NCI-H146 treated with DMSO at 0.1 percent for 48 hours (cell line): ENCODE measurements around the gene CACNB1.

Source experiments
- DNase-seq: peaks from one replicate; lab custom pipeline; 2025; ENCODE audit not compliant: unreplicated experiment; lab: John Stamatoyannopoulos, UW

The CACNB1 gene

DNA sequence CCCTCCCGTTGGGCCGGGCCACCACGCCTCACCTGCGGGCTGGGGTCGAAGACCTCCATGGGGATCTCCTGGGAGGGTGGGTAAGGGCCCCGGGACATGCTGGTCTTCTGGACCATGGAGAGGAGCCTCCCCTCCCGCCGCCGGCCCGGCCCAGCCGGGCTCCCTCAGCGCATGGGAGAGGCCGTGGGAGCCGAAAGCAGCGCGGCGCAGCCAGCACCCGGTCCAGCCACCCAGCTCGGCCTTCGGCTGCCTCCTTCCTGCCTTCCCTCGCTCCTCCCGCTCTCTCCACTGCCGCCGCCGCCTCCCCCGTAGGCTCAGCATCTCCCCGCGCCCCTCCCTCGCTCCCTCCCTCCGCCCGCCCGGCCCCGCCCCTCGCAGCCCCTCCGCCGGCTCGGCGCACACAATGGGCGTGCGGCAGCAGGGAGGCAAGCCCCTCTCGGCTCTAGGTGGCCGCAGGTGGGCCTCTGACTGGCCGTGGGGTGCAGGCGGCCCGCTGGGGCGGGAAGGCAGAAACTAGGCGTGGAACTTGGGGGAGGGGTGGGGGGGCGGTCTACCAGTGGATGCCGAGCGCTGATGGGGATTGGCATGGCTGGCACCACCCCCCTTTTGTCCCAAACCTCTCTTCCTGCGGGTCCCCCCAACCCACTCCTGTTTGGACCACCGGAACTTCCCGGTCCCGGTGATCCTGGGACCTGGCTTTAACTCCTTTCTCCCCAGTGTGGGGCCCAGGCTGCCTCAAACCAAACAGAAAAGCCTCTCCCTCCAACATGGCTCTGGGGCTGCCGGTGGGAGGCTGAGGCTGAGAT is at the start of gene CACNB1:
CACNB1 (minus strand) TSS at position 290 of the 806 bp plus-strand sequence; CDS start at position 116, 174 bp downstream.
- DNase-seq = peak; percentile 72

DNA sequence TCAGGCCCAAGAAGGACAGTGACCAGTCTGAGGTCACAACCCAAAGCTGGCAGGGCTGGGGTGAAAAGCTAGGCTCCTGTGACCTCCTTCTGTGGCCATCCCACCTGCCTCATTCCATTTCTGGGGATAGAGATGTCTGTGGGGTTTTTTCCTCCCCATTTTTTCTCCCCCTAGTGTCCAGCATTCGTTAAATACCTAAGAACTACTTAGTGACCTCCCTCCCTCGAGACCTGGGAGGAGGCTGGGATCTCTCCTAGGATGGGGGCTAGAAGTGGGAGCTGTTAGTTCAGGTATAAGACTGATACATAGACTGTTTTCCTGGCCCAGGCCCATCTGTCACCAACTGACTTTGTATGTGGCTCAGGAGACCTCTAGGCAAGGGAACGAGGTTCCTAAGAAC is 48.8 kb upstream of the CACNB1 start:
- DNase-seq = no peak

DNA sequence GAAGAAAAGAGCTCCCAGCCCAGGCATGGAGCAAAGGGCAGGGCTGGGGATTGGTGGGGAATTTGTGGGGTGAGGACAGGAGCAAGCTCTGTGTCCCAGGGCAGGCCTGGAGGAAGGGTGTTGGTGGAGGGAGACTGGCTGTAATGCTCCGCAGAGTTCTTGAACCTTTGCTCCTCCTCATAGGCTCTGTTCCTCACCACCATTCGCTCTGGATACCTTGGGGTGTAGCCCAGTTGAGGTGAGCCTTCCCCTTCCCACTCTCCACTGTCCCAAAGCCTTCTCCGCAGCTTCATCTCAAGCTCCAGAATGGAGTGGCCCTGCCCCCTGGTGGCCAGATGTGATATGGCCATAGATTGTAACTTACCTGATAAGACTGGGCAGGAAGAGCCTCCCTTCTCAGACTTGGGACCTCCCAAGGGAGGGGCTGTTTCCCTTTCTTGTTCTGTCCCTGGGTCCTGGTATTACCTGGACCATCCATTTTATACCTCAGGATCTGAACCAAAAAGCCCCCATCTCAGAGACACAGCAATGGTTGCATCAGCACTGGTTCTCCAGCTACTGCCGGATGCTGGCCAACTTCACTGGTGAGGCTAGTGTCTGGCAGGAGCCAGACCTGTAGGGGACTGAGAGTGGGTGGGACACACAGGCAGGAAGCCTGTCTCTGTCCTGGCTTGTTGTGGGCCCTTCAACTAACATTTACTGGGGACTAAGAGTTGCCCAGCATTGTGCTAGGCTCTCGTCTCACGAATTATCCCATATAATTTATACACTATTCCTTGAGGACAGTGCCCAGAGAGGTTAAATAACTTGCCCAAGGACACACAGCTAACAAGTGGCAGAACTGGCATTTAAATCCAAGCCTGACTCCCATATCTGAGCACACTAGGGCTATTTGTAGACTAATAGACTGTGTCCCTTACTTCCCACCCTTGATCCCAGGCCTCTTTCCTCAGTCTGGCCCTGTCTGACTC is 47.4 kb upstream of the CACNB1 start:
- DNase-seq = peak; percentile 59

DNA sequence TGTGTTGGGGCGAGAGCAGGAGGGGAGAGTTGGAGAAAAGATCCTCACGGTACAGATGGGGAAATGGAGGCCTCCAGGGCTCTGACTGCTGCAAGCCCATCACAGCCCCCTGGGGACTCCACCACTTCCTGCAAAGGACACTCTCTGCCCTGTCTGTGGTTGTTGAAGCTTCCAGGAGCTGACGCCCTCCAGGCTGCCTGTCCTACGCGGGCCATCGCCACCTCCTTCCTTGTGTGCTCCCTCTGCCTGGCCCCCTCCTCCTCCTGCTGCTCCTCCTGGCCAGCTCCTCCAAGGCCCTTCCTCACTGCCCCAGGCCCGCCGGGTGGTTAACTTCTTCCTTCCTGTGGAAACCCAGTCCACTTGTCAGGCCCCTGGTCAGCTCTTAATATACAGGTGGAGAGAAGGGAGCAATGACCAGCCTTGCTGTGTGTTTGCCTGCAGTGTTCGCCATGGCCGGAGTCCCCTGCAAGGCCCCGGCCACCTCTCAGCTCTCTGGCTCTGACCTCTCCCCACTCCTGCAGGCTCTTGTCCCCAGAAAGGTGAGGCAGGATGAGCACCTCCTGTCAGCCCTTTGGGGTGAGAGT is 46.6 kb upstream of the CACNB1 start:
- DNase-seq = no peak

DNA sequence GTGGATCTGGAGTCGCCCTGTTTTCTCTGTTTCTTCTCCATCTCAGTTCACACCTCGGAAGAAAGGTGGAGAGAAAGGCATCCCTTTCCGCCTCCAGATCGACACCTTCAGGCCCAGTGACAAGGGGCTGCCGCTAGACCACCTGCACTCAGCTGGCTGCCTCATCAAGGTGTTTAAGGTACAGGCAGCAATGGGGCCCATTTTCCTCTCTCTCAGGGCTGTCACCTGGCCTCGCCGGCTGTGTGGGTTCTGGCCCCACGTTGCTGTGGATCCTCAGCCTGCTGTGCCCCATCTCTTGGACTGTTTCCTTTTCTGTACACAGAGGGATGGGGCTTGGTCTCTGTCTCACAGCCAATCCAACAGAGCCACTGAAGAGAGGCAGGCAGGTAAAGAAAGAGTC is 45.7 kb upstream of the CACNB1 start:
- no peak for DNase-seq

DNA sequence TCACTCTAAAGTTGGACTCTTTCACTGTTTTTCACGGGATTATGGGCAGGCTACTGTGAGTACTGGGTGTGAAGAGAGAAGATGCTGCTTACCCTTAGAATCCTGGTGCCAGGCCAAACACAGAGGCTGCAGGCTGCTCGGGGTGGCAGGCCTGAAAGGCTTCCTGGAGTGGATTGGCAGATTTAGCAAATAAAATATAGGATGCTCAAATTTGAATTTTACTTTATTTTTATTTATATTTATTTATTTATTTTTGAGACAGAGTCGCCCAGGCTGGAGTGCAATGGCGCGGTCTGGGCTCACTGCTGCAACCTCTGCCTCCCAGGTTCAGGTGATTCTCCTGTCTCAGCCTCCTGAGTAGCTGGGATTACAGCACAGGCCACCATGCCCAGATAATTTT is 43.2 kb upstream of the CACNB1 start:
- no peak for DNase-seq

DNA sequence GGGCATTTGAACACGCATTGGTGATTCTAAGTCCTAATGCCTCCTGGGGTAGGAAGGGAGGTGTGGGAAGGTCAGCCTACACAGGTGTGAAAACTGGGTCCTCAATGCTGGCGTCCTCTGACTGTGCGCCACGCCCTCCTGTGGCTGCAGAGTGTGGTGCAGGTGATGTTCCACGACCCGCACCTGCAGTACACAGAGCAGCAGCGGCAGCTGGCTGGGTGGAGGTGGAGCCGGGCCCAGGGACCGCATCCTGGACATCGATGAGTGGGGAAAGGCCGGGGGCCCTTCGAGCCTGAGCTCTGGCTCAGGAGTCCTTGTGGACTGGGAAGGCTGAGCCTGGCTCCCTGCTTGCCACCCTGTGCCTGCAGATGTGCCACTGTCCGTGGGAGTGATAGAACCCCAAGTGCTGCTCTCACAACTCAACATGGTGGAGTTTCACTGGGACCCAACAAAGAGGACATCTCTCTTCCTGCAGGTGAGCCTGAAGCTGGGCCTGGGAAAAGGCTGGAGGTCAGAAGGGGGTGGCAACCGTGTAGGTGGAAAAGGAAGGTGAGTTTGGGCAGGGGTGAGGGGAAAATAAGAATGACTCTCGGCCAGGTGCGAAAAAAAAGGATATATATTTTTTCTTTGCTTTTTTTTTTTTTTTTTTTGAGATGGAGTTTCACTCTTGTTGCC is 42.3 kb upstream of the CACNB1 start:
- DNase-seq = peak; percentile 28

DNA sequence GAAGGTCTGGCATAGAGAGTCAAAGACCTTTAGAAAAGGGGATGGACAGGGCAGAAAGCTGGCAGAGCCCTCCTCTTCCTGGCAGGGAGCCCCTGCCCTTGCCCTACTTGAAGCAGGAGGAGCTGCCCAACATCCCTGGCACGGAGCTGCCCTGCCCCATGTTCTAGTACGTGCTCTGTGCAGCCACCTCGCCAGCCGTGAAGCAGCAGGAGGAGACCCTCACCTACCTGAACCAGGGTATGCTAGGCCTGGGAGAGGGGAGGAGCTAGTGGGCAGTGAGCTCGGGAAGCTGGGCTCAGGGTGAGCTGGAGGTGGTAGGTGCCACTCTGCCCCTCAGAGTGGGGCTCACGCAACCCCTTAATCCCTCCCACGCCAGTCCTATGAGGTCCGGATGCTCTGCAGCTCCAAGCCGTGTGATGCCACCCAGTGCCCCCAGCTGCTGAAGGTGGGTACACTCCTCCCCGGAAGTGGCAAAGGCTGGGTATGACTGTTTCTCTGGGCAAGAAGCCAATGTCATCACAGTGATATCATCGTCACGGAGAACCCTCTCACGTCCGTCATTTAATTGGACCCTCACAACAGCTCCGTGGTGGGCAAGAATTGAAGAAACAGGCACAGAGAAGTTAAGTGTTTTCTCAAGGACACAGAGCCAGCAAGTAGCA is 41.0 kb upstream of the CACNB1 start:
- no peak for DNase-seq

DNA sequence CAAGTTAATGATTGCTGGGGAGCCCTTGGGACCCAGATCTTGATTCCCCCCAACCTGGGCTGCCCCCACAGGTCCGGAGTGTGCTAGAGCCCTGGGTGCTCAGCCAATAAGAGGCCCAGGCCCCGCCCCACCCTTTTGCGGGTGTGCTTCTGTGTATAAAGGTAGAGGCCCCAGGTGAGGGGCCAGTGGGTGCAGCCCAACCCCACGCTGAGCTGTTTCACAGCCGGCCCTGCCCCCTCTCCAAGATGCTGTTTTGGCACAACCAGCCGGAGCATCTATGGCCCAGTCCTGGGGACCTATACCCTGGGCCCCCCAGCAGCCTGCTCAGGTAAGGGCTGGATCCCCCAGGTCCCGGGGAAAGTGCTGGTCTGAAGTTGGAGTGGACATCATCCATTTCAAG is 40.1 kb upstream of the CACNB1 start:
- DNase-seq = no peak

DNA sequence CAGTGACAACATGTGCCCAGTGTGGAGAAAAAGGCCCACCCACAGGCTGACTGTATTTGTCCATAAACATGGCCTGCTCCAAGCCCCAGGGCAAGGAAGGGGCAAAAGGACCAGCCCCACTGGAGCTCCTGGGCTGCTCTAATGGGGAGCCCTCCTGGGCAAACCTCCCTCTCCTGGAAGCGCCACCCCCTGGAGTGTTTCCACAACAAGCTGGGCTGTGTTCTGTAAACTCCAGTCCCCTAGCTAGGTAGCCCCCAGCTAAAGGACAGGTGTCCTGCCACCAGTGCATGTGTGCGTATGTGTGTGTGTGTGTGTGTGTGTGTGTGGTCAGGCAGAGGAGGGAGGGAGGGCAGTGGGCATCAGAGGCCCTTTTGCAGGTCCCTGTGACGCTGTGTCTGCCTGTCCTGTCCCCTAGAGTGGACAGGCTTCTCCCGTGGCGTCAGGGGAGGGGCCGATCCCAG is 39.5 kb upstream of the CACNB1 start:
- peak; percentile 74 for DNase-seq

DNA sequence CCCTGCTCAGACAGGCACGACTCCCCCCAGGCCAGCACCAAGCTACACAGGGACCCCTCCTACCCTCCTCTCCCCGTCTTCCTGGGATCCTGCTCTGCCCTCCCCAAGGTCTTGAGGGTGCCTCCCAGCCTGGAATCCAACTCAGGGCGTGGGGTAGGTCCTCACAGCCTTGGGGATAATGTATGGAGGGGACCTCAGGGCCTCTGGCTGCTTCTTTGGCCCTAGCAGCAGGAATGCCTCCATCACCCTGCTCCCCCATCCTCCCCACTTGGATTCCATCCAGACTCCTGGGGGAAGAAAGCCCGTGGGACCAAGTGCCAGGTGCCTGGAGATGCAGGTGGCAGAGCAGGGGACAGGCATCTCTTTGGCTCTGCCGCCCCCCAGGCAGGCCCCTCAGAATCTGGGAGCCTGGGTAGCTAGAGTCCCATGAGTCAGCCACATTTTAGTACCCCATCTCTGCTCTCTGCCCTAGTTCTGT is 39.0 kb upstream of the CACNB1 start:
- DNase-seq = no peak

DNA sequence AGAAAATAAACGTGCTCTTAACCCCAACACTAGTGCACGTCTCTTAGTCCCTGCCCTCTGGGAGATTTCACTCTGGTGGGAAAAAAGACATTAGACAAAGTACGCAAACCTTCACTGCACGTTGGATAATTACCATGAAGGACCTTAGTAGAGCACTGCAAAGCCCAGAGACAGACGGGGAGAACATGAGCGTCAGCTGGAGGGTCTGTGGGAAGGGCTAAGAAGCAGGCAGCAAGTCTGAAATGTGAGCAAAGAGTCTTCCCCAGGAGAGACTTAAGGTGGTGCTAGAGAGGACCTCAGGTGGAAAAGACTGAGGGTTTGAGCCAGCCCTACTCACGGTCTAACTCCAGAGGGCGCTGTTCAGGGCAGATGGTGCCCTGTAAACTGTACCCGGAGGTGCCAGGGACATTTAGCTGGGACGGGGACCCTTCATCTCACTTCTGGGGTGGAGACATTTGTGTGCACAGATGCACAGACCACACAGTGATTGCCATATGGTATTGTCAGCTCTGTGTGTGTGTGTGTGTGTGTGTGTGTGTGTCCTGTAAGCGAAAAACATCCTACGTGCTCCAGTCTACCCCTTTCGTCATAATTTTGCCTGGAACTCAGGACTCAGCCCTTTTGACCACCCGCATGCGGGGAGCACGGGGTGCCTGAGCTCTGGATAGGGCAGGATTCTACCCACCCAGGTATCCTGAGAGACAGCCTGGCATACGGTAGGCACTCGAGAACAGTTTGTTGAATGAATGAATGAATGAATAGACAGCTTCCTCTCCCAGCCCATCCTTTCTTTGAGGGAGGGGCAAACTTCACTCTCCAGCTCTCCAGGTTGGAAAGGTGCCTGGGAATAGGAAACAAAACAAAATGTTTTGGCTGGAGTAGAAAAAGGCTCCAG is 38.3 kb upstream of the CACNB1 start:
- peak; percentile 29 for DNase-seq

DNA sequence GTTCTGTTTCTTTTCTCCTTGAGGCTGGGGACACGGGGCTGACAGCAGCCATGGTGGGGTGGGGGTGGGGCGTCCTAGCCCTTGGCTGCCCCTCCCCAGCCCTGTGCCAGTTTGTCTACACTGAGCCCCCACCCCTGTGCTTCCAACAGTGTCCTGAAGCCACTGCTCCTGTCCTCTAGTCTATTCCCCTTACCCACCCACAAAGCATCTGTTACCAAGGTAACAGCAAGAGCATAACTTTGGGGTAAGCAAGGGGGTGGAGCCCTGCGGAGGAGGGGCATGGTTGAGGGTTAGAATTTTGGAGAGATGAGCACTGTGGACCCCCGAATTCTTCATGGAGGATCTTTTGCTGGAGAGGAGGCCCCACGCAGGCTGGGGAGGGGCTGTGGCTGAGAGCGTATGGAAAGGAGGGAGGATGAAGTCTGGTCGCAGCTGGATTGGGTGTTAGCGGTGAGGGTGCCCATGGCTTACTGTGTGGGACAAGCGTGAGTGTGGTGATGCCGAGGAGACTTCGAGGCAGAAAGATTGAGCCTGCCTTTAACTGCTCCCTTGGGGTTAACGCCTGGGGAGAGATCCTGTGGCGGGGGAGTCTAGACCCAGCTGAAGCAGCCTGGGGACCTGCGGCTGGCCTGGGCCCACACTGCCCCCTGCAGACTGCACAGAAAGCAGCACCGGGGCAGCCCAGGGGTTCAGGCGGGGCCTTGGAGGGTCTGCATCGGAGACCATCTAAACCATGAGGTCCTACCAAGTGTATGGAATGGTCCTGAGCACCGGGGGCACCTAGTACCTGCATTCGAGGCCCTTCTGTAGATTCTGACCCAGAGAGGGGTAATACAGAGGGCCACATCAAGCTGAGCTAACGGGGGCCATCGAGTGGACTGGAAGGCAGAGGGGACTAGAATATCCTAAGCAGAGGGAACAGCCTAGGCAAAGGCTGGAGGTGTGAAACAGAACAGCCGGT is 34.4 kb upstream of the CACNB1 start:
- no peak for DNase-seq

DNA sequence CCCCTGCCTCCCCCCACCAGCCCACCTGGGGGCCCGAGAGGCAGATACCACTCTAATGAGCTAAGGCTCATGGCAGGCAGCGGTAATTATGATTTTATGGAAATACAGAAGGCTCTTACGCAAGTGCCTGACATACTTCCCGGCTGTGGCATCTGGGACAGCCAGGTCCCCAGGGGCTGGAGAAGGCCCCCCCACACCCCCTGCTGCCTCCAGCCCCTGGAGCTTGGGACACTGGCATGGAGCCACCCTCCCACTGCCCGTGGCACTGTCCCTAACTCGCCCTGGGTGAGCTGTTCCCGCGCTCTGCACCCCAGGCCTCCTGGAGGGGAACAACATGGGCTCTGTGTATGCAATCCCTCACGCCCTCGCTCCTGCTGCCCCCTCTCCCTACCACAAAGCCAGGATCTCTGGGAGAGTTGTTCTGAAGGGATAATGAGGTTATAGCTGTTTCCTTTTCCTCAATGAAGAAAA is 33.7 kb upstream of the CACNB1 start:
- no peak for DNase-seq

DNA sequence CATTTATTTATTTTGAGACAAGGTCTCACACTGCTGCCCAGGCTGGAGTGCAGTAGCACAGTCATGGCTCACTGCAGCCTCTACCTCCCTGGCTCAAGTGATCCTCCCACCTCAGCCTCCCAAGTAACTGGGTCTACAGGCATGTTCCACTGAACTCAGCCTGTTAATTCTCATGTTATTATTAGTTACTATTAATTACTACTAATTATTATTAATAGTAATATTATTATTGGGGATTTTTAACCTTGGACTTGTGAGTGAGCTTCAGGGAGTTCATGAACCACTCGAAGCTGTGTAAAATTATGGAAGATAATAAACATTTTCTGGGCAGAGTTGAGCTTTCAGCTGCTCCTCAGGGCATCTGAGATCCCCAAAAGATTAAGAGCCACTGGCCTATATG is 32.9 kb upstream of the CACNB1 start:
- no peak for DNase-seq

DNA sequence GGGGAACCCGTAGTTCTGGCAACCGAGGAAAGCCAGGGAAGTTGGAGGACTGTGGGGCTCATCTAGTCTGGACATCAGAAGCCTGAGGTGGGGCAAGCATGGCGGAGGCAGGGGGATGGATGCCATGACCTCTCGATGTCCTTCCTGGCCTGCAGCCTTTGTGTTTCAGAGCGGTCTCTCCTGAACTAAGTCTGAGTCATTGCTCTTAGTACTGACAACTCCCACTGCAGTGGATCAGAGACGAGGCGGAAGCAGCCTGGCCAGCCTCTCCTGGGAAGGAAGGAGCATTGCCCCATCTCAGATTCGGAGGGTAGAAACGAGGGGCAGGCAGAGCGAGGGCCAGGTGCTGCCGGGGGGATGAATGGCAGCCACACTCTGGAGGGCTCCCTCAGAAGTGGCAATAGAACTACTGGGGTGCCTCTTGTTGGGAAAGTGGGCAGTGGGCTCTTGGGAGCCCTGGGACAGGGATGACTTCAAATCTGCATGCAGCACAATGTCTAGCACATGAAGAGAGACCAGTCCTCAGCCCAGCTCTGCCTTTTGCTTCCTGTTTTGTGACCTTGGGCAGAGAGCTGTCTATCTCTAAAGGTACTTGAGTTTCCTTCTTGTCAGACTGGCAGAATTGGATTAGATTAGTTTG is 31.9 kb upstream of the CACNB1 start:
- no peak for DNase-seq

DNA sequence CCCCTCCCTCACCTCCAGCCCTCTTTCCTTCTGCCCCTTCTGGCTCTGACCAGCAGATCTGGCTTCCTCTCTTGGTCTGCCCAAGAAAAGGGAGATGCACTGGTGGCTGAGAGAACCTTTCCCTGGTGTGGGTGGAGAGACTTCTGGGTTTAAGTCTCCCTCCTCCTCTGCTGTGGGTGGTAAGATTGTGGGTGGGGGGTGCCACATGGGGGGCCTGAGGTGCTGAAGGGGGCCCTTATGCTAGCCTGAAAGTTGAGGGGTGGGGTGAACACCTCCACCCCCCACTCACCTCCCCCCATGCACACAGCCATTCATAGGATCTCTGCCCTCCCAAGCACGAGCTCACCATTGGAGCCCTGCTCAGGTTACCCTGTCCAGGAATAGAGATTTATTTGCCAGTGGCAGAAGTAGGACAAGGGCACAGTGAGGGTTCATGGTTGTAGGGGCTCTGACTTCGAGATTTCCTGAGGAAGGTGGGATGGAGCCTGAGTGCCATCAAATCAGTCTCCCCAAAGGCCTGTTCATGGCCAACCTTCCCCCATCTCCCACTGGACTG is 30.0 kb upstream of the CACNB1 start:
- DNase-seq = no peak
